Heart left ventricle (tissue), 13 donors: ENCODE data around the gene KCNJ5.
A peak's percentile ranks its signal among the peaks of the same experiment; 100 is the strongest.

Experiments used
- CTCF ChIP-seq, 12 donors: fragments of 200-600 bp; sonication (generic) in 4 of 12; IDR thresholded peaks; one replicate each; pipeline versions ENCODE4 v1.5.0 to v1.8.0; 2018 to 2022; ENCODE audit warnings: antibody characterized with exemption in 12 of 12, mild to moderate bottlenecking in 5 of 12
- POLR2A ChIP-seq, 2 donors: fragments of 450-650 bp; IDR thresholded peaks; one replicate each; pipeline ENCODE4 v1.6.1; 2017; ENCODE audit warnings: antibody characterized with exemption in 2 of 2, mild to moderate bottlenecking in 2 of 2, moderate library complexity in 2 of 2
- donor health status: ischemic (EF 13 %, LVEDD 7.1; RV severe dilation, severe dysfunction).
- donor health status: DM: no; HTN: yes; CAD: no.
- donor health status: DM: no; HTN: no; CAD: no.
- donor health status: ischemic (EF 25% LVEDD 6.9; RV normal size, moderate dysfunction).
- donor health status: ischemic (EF 25% LVEDD 5.7; RV mildly dilated, moderate dysfunction).
- donor health status: ischemic (EF 35%, LVEDD 5.7; RV mildly dilated, moderate dysfunction).
- donor health status: nonischemic (EF 11% LVEDD 7.7; RV severe dilation, severe dysfunction).
- donor health status: DM: yes; HTN: yes; CAD: no.
- donor health status: PGD.
- donor health status: ischemic (EF 29% LVEDD 5.4; RV normal size, mild dysfunction).
- donor health status: nonischemic (EF 23%, LVEDD 6.1; RV moderate dilation, normal function).

- TF ChIP-seq POLR2A (IDR thresholded peaks at IDR 0.05), result no peak
- peak in 1 of 12 donors; percentile 5 for TF ChIP-seq CTCF (IDR thresholded peaks at IDR 0.05)
Observed at GRCh38 chr11:128890543-128891368, at the start of gene KCNJ5.
